Spleen (tissue), 11 donors: ENCODE data around the gene TEKT5. TPM values are rescaled to one million over a fixed set of nuclear protein-coding genes. Genes with fewer than 3 reads are reported as not detected.

Source experiments
- DNase-seq: peaks from one replicate; pipeline ENCODE4 v3.0.0-alpha.2; 2020
- H3K27ac ChIP-seq, 8 donors: fragments of 200-600 bp; sonication (generic) in 7 of 8; 1 replicate in 4 of 8; 2 replicates in 4 of 8; pipeline versions ENCODE4 v1.5.0 to v1.8.0; 2016 to 2021; ENCODE audit warnings: inconsistent platforms in 4 of 8, mild to moderate bottlenecking in 4 of 8, moderate library complexity in 1 of 8
- H3K27me3 ChIP-seq, 7 donors: fragments of 200-600 bp; sonication (generic) in 6 of 7; replicated peaks in 1 of 7; 1 replicate in 4 of 7; 2 replicates in 3 of 7; pipeline versions ENCODE4 v1.5.0 to v1.8.0; 2016 to 2021; ENCODE audit warnings: inconsistent platforms in 3 of 7, mild to moderate bottlenecking in 1 of 7
- H3K36me3 ChIP-seq, 6 donors: fragments of 200-600 bp; sonication (generic) in 5 of 6; 1 replicate in 4 of 6; 2 replicates in 2 of 6; pipeline versions ENCODE4 v1.5.0 to v1.8.0; 2016 to 2021; ENCODE audit warnings: inconsistent platforms in 2 of 6
- H3K4me1 ChIP-seq, 6 donors: fragments of 200-600 bp; sonication (generic) in 5 of 6; 1 replicate in 3 of 6; 2 replicates in 3 of 6; pipeline versions ENCODE4 v1.5.0 to v1.8.0; 2016 to 2021; ENCODE audit warnings: inconsistent platforms in 3 of 6
- H3K4me3 ChIP-seq, 8 donors: fragments of 200-600 bp; sonication (generic) in 7 of 8; 1 replicate in 4 of 8; 2 replicates in 4 of 8; pipeline versions ENCODE4 v1.5.0 to v1.8.0; 2016 to 2021; ENCODE audit warnings: inconsistent platforms in 4 of 8, mild to moderate bottlenecking in 4 of 8, moderate library complexity in 2 of 8
- H3K9me3 ChIP-seq, 8 donors: fragments of 200-600 bp; sonication (generic) in 7 of 8; 1 replicate in 4 of 8; 2 replicates in 4 of 8; pipeline versions ENCODE4 v1.5.0 to v1.8.0; 2016 to 2021; ENCODE audit warnings: inconsistent platforms in 4 of 8
- CTCF ChIP-seq, 11 experiments: fragments of 200-600 bp in 7 of 11; fragments of 450-650 bp in 4 of 11; sonication (generic) in 4 of 11; IDR thresholded peaks in 8 of 11; conservative IDR thresholded peaks in 3 of 11; 1 replicate in 7 of 11; 2 replicates in 4 of 11; pipeline versions ENCODE4 v1.4.0 to v1.8.0; 2016 to 2021; ENCODE audit warnings: antibody characterized with exemption in 11 of 11, inconsistent platforms in 4 of 11, mild to moderate bottlenecking in 1 of 11
- POLR2A ChIP-seq, 3 donors: fragments of 450-650 bp; IDR thresholded peaks; one replicate each; pipeline ENCODE4 v1.5.1; 2017; ENCODE audit warnings: antibody characterized with exemption in 3 of 3, mild to moderate bottlenecking in 1 of 3
- POLR2AphosphoS5 ChIP-seq, 3 donors: sonication (generic); formaldehyde crosslinking; IDR thresholded peaks; one replicate each; pipeline ENCODE4 v1.5.1; 2017; ENCODE audit warnings: antibody characterized with exemption in 3 of 3
- WGBS, 5 donors: extraction: QIAGEN DNeasy Blood & Tissue Kit in 3 of 5; methylation state at CpG; one replicate each; pipeline versions ENCODE4 v1.1.5 to v1.1.7; 2013 to 2018; 5-methylcytosine and 5-hydroxymethylcytosine counted together
- intact Hi-C: fragments of 100-400 bp; cut with DNase I; formaldehyde crosslinking; loops from one replicate; pipeline ENCODE4 v1.15.0; 2023; ENCODE audit warnings: low total_unique reads
- polyA plus RNA-seq, 3 donors: library from polyadenylated mRNA; stranded (reverse); fragments of 200-250 nt; gene quantifications; one replicate each; pipeline ENCODE4 v1.2.1, GENCODE V29; 2013
- total RNA-seq, 7 donors: library from RNA; depleted of rRNA in 3 of 7; stranded (reverse); fragments of >200 nt in 3 of 7; fragmentation: NEBNext Ultra II Directional in 4 of 7; extraction: Animal tissue kit (Norgen Biotek cat#: 25700) in 4 of 7; gene quantifications; one replicate each; pipeline versions ENCODE4 v1.1.0 to v1.2.1, GENCODE V29; 2016 to 2021
- donor health status: healthy with polysubstance abuse.
- donor health status: DM: no; HTN: no; CAD: no; lungs with moderate emphysema.
- donor health status: DM: no; HTN: no; CAD: no.
- donor health status: Bipolar disorder and iron deficiency.
- donor health status: healthy.
- donor health status: DM: no; HTN: no; CAD: no.
- donor health status: DM: yes; HTN: yes; CAD: no.

The TEKT5 gene
- total and polyA plus RNA-seq, 10 donors: 0.17 to 1.5 (median 0.43) TPM; not detected in 3

DNA sequence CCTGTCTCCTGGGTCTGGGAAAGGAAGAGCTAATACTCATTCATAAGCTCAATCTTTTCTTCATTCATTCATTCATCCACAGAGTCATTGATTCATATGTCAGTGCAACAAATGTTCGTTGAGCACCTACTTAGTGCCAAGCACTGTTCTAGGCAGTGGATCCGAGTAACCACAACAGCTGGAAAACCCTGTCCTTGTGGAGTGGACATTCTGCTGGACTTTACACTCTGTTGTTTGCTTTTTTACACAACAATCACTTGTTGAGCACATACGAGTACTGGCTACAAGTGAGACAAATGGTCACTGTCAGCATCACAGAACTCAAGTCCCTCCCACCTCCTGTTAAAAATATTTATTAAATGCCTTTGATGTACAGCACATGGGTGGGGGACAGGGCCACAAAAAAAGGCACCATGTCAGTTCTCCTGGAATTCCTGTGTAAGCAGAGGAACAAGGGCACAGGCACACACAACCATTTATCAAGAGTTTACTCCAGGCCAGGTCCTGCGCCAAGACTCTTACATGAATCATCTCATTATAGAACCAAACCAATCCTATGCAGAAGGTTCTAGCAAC, 46.9 kb downstream of the TEKT5 start:
- no peaks in the 10 kb centered on the region for H3K9me3 ChIP-seq
- H3K27me3 ChIP-seq: peaks cover 0 to under 1% (median 0%) of the 10 kb centered on the region in 7 donors
- H3K36me3 ChIP-seq: no peaks in the 10 kb centered on the region
- no peak for DNase-seq
- H3K4me1 ChIP-seq: peaks cover 0 to 5% (median 0%) of the 10 kb centered on the region in 6 donors
- no peak overlapping the region for H3K4me3 ChIP-seq
- intact Hi-C loops: no loop called here
- TF ChIP-seq POLR2A (IDR thresholded peaks at IDR 0.05) (no peak), CTCF (IDR thresholded peaks at IDR 0.05 in 8 of 11, conservative IDR thresholded peaks at IDR 0.05 in 3 of 11) (no peak), POLR2AphosphoS5 (IDR thresholded peaks at IDR 0.05) (no peak)
- WGBS, 5 donors: 79 to 90% (median 87%) methylated on average over 4 of the region's 4 CpGs
- H3K27ac ChIP-seq: no peak overlapping the region

GRCh38 chr16:10647264-10647720, 47.4 kb downstream of the TEKT5 start:
- no peaks in the 10 kb centered on the region for H3K9me3 ChIP-seq
- peaks cover 0 to 5% (median 0%) of the 10 kb centered on the region in 6 donors for H3K4me1 ChIP-seq
- WGBS, 5 donors: 90 to 94% (median 91%) methylated on average over 10 of the region's 10 CpGs
- no peaks in the 10 kb centered on the region for H3K36me3 ChIP-seq
- no peaks in the 10 kb centered on the region for H3K27me3 ChIP-seq
- H3K4me3 ChIP-seq: no peak overlapping the region
- no peak for DNase-seq
- H3K27ac ChIP-seq: no peak overlapping the region
- TF ChIP-seq CTCF (IDR thresholded peaks at IDR 0.05 in 8 of 11, conservative IDR thresholded peaks at IDR 0.05 in 3 of 11) (no peak), POLR2AphosphoS5 (IDR thresholded peaks at IDR 0.05) (no peak), POLR2A (IDR thresholded peaks at IDR 0.05) (no peak)
- intact Hi-C loops: no loop called here

DNA sequence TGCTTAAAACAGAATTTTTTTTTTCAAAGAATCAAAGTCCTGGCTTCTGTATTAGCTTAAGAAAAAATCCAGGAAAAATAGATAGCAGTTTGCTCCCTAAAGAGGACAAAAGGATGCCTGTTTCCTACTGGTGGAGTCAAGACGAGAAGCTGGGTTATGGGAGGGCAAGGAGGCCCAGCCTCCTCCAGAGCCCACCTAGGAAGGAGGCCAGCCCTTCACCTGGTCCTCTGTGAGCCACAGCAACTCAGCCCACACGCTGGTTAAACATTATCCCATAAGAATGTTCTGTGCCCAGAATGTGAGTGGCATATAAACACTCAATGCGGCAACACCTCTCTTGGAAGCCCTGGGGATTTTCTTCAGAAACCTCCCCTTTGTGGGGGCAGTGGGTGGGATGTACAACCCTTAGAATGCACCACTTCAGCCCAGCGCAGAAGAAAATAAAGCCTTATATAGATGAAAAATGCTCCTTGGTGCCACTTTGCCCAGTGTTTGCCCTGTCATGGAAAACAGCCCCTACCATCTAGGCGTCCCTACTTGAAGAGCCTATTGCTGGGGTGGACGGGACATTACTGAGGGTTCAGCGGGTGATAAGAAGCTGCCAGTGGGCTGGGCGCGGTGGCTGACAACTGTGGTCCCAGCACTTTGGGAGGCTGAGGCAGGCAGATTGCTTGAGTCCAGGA, 48.0 kb downstream of the TEKT5 start:
- Histone ChIP-seq H3K36me3 (no peaks in the 10 kb centered on the region), H3K4me3 (no peak overlapping the region), H3K9me3 (no peaks in the 10 kb centered on the region), H3K27ac (no peak overlapping the region), H3K4me1 (peaks cover 0 to 5% (median 0%) of the 10 kb centered on the region in 6 donors), H3K27me3 (no peaks in the 10 kb centered on the region)
- intact Hi-C loops: no loop called here
- 79 to 93% (median 83%) methylated on average over 9 of the region's 9 CpGs for WGBS, 5 donors
- TF ChIP-seq POLR2A (IDR thresholded peaks at IDR 0.05) (no peak), CTCF (IDR thresholded peaks at IDR 0.05 in 8 of 11, conservative IDR thresholded peaks at IDR 0.05 in 3 of 11) (no peak), POLR2AphosphoS5 (IDR thresholded peaks at IDR 0.05) (no peak)
- DNase-seq: no peak

DNA sequence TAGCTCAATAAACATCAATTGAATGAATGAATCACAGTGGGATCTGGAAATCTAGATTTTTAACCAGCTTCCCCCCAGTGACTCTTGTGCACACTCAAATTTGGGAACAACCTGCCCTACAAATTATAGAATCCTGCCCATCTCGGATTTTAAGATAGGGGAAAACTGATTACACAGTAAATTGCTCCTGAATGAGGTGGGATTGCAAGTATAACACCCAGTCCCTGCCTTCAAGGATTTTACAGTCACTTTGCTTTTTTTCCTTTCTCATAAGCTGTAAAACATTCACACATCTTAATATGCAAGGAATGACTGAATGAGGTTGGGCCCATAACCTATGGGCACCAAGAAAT, 48.5 kb downstream of the TEKT5 start:
- WGBS, 5 donors: 40 to 79% (median 59%) methylated on average over 1 of the region's 1 CpG
- TF ChIP-seq POLR2AphosphoS5 (IDR thresholded peaks at IDR 0.05) (no peak), CTCF (IDR thresholded peaks at IDR 0.05 in 8 of 11, conservative IDR thresholded peaks at IDR 0.05 in 3 of 11) (no peak), POLR2A (IDR thresholded peaks at IDR 0.05) (no peak)
- H3K27ac ChIP-seq: no peak overlapping the region
- no peak for DNase-seq
- H3K9me3 ChIP-seq: peaks cover 0 to 2% (median 0%) of the 10 kb centered on the region in 8 donors
- H3K4me3 ChIP-seq: no peak overlapping the region
- no peaks in the 10 kb centered on the region for H3K27me3 ChIP-seq
- H3K4me1 ChIP-seq: peaks cover 0 to 5% (median 0%) of the 10 kb centered on the region in 6 donors
- intact Hi-C loops: no loop called here
- H3K36me3 ChIP-seq: no peaks in the 10 kb centered on the region
